ENCODE data around the gene TINAGL1.

The TINAGL1 gene

GRCh38 chr1:31614414-31615005 is 38.2 kb downstream of the TINAGL1 start:
- DNase-seq, result no peak

GRCh38 chr1:31615414-31615813 is 39.1 kb downstream of the TINAGL1 start:
- no peak for DNase-seq

DNA sequence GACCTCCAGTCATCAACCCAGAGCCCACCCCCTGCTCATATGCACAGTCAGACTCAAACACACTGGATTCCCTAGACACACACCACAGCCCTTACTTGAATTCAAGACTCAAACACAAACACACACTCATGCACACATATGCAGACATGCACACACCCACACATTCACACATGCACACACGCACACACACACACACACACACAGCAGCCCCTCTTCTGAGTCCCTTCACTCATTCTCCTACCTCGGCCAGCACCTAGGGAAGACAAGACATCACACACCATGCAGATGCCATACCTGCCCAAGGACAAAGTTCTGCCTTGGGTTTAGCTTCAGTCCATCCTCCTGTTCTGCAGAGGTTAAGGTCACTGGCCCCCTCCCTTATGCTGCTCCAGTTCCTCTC is 39.6 kb downstream of the TINAGL1 start:
- DNase-seq, result no peak

DNA sequence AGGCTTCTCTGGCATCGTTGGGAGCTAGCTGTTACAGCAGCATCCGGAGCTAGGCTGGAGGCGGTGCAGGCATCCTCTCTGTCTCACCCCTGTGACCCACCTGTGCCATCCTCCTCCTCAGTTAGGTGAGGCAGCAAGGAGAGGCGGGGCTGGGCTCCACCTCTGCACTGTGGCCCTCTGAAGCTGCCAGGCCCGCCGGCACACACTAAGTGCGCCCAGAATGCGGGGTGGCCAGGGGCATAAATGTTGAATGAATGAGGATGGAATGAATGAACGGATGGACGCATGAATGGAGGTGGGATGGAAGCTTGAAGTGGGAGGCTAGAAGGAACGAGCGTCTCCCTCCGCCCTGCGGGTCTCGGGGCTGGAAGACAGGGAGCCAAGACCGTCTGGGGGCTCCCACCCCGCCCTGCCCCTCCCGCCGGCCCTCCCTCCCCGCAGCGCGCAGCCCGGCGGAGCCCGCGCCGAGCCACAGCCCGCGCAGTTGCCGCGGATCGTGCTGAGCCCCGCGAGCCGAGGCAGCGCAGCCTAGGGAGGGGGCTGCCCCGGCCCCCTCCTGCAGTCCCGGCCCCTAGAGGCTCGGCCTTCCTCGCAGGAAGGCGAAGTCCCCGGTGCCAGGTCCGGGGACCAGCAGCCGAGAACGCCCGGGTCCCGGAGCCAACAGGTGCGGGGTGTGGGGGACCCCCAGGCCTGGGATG is 41.1 kb downstream of the TINAGL1 start, which contains the start of gene HCRTR1:
Gene HCRTR1 (plus strand): TSS at position 472 of the 698 bp plus-strand sequence. CDS start 1,504 bp downstream, outside the sequence.
- DNase-seq, result no peak

DNA sequence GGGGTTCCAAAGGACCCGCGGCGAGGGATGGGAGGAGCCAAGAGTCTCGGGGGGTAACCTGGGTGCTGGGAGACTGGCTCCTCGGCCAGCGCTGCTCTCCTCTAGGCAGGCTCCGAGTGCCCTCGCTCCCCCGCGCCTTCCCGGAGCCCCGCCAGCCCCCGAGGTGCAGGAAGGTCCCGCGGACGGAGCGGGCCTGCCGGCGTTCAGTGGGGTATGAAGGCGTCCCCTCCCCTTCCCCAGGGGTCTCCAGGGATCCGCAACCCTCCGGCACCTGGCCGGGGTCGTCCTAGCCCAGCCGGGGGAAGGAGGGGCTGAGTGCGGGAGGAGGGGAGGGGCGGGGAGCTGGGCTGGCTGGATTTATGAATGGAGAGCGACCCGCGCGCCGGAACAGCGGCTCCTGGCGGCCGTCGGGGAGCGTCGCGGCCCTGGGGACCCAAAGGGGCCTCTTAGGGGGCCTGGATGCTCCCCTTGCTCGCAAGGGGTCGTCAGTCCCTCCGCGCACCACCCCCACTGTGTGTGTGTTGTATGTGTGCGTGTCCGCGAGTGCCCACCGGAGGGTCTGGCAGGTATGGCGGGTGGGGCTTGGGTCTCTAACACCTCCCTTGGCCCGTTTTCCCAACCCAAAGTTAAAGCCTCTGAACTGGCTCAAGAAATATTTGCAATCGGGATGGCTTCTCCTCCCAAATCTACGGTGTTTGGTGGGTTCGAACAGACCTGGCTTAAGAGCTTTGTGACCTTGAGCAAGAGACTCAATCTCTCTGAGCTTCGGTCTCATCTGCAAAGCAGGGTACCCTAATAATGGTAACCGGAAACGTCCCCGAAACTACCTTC is 41.8 kb downstream of the TINAGL1 start:
- DNase-seq, result peak in 2 of 14 donors; percentile 6 to 15

DNA sequence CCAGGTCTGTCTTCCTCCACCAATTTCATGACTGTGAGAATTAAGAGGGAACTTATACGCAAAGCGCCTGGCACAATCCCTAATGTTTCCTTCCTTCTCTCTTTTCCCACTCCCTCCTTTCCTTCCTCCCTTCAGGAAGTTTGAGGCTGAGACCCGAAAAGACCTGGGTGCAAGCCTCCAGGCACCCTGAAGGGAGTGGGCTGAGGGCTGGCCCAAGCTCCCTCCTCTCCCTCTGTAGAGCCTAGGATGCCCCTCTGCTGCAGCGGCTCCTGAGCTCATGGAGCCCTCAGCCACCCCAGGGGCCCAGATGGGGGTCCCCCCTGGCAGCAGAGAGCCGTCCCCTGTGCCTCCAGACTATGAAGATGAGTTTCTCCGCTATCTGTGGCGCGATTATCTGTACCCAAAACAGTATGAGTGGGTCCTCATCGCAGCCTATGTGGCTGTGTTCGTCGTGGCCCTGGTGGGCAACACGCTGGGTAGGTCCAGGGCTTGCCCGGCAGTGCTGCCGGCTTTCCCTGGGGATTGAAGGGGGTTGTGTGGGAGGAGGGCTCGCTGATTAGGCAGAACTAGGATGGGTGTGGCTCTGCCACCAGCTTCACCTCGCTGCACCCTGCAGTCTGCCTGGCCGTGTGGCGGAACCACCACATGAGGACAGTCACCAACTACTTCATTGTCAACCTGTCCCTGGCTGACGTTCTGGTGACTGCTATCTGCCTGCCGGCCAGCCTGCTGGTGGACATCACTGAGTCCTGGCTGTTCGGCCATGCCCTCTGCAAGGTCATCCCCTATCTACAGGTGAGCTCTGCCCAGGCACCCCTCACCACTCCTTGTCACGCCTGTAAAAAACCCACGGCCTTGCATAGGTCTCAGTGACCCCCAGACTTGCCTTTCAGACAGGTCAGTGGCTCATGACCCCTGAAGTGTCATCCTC is 42.9 kb downstream of the TINAGL1 start:
- DNase-seq, result no peak

- DNase-seq, result no peak
These were observed 44.5 kb downstream of the TINAGL1 start for GRCh38 chr1:31620631-31621497.

DNA sequence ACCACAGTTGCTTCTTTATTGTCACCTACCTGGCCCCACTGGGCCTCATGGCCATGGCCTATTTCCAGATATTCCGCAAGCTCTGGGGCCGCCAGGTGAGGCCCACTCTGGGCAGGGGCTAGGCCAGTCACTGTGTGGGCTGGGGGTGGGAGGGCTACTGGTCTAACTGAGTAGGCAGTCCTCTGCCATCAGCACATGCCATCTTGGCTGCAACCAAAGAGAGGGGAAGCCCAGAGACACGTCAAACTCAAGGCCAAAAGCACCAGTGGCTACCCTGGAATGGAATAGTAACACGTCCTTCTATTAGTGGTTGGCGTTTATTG is 45.1 kb downstream of the TINAGL1 start:
- DNase-seq, result no peak

GRCh38 chr1:31621847-31622730 is 45.8 kb downstream of the TINAGL1 start:
- DNase-seq, result no peak

DNA sequence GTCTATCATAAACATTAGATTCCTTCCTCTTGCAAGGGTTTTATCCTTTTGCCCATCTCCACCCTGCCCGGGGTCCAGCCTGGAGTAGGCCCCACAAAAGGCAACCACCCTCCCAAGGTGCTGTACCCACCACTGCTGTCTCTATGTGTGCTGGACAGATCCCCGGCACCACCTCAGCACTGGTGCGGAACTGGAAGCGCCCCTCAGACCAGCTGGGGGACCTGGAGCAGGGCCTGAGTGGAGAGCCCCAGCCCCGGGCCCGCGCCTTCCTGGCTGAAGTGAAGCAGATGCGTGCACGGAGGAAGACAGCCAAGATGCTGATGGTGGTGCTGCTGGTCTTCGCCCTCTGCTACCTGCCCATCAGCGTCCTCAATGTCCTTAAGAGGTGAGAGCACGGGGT is 47.0 kb downstream of the TINAGL1 start:
- DNase-seq, result no peak

DNA sequence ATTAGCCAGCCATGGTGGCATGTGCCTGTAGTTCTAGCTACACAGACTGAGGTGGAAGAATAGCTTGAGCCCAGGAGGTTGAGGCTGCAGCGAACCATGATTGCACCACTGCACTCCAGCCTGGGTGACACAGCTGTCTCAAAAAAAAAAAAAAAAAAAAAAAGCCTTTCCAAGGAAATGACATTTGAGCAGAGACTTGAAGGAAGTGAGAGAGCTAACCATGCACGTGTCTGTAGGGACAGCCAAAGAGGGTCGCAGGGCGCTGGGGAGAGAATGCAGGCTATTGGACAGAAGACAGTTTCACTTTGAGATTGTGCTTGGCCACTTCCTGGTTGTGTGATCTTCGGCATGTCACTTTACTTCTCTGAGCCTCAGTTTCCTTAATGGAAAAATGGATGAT is 48.0 kb downstream of the TINAGL1 start:
- DNase-seq, result no peak

- no peak for DNase-seq
These were observed 48.6 kb downstream of the TINAGL1 start for GRCh38 chr1:31624731-31625514.

DNA sequence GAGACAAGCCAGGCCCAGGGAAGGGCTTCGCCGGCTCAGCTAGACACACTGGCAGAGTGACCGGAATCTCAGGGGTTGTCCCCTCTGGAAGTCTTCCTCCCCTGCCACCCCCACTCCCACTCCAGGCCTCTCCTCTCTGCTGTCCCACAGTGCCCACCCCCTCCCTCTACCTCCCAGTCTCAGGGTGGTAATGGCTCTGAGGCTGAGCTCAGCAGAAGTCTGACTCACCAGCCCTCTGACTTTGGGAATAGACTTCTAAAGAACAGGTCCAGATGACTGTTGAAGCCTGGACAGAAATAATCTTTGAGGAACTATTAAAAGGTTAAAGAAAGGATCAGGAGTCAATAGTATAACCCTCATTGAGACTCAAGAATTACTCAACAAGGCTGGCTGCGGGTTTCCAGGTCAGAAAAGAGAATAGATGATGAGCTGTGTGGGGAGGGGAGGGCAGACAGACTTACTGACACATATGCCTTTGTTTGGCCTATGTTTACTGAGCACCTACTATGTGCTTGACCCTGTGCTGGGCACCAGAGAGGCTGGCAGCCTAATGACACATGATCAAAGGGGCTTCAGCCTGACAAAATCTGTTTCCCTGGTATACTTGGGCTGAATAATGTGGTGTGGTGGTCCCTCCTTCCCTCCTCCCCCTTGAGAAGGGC is 49.4 kb downstream of the TINAGL1 start:
- DNase-seq, result no peak

- DNase-seq, result peak in 3 of 14 donors; percentile 15 to 34 (median 15)
These were observed 50.2 kb downstream of the TINAGL1 start for GRCh38 chr1:31626223-31627207.

DNA sequence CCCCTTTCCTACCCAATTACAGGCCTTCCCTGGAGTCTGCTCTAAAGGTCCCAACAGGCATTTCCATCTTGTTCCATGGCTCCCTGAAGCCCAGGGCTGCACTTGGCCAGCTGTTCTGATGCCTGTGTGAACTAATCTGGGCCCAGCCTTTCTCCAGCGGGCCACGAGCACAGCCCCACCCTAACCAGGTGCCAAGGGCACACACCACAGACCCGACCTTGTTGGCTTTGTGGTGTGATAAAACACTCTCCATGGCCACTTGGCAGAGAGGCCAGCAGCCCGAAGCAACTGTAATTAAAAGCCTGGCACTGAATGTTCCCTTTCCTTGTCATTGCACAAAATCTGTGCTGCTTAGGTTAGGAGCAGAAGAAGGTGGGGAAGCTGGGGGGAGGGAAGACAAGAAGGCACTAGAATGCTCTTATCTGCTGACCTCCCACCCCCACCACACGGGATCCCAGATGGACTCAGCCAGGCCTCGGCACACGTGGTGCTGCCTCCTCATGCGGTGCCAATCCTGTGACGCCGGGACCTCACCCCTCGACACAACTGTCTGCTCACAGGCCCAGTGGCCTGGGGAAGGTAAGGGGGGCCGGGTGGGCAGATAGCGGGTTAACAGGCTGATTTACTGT is 51.1 kb downstream of the TINAGL1 start:
- DNase-seq, result peak in 8 of 14 donors; percentile 4 to 91 (median 56)

GRCh38 chr1:31627930-31628559 is 51.7 kb downstream of the TINAGL1 start:
- peak in 7 of 14 donors; percentile 14 to 93 (median 59) for DNase-seq
